Adrenal gland (tissue), 5 donors: ENCODE results near the gene TCEAL6.
"Not testable (repeated sequence)": the region's sequence is repeated elsewhere in the genome, so short reads cannot be mapped to it uniquely, and the experiment has no call there.

Experiments used
- POLR2A ChIP-seq, 2 donors: fragments of 450-650 bp; IDR thresholded peaks; one replicate each; pipeline ENCODE4 v1.6.1; 2017; ENCODE audit warnings: antibody characterized with exemption in 2 of 2, mild to moderate bottlenecking in 2 of 2, moderate library complexity in 1 of 2
- TF ChIP-seq, protein P1 (sequence below), 6 experiments: fragments of 450-650 bp in 4 of 6; fragments of 200-600 bp in 2 of 6; sonication (generic) in 1 of 6; IDR thresholded peaks; 1 replicate in 5 of 6; 2 replicates in 1 of 6; pipeline versions ENCODE4 v1.5.1 to v1.8.0; 2016 to 2021; ENCODE audit warnings: antibody characterized with exemption in 6 of 6, mild to moderate bottlenecking in 2 of 6, moderate library complexity in 1 of 6
- donor health status: DM: no; HTN: no; CAD: no.

DNA sequence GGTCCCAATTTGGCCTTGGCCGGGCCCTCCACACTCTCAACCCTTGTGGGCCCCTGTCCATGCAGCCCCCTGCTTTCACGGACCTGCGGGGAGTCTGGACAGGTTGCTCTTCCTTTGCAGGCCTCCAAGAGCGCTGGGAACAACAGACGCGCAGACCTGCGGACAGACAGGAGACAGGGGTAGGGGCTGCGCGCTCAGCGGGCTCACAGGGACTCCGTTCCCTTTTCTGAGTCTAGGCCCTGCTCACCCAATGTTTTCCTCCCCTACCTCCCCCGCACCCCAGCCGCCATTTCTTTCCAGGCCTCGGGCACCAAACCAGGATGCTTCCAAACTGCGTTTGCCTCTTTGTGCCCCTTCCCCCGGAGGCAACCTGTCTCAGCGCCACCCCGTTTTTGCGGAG, 650 bp downstream of the TCEAL6 start:
- TF ChIP-seq, protein P1, sequence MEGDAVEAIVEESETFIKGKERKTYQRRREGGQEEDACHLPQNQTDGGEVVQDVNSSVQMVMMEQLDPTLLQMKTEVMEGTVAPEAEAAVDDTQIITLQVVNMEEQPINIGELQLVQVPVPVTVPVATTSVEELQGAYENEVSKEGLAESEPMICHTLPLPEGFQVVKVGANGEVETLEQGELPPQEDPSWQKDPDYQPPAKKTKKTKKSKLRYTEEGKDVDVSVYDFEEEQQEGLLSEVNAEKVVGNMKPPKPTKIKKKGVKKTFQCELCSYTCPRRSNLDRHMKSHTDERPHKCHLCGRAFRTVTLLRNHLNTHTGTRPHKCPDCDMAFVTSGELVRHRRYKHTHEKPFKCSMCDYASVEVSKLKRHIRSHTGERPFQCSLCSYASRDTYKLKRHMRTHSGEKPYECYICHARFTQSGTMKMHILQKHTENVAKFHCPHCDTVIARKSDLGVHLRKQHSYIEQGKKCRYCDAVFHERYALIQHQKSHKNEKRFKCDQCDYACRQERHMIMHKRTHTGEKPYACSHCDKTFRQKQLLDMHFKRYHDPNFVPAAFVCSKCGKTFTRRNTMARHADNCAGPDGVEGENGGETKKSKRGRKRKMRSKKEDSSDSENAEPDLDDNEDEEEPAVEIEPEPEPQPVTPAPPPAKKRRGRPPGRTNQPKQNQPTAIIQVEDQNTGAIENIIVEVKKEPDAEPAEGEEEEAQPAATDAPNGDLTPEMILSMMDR (IDR thresholded peaks at IDR 0.05): not testable (repeated sequence)
- TF ChIP-seq POLR2A (IDR thresholded peaks at IDR 0.05): not testable (repeated sequence)
